GM18951 (cell line): ENCODE measurements around the gene LRRC59.

Experiments
- POLR2A ChIP-seq: IDR thresholded peaks from 4 replicates; pipeline ENCODE4 v1.6.1; 2011; ENCODE audit warnings: mild to moderate bottlenecking; ENCODE audit not compliant: insufficient read length, insufficient read depth; ENCODE audit errors: extremely low read depth
- in situ Hi-C: fragments of 300-500 bp; cut with MboI; formaldehyde crosslinking; loops from one replicate; pipeline ENCODE4 v1.12.0; 2022; ENCODE audit warnings: low sequenced_read_pairs, mixed read lengths, inconsistent platforms; ENCODE audit not compliant: unreplicated experiment

LRRC59 gene

GRCh38 chr17:50356418-50356817 lies 40.9 kb downstream of the LRRC59 start:
- TF ChIP-seq POLR2A = no peak
- in situ Hi-C loops = no loop called here

DNA sequence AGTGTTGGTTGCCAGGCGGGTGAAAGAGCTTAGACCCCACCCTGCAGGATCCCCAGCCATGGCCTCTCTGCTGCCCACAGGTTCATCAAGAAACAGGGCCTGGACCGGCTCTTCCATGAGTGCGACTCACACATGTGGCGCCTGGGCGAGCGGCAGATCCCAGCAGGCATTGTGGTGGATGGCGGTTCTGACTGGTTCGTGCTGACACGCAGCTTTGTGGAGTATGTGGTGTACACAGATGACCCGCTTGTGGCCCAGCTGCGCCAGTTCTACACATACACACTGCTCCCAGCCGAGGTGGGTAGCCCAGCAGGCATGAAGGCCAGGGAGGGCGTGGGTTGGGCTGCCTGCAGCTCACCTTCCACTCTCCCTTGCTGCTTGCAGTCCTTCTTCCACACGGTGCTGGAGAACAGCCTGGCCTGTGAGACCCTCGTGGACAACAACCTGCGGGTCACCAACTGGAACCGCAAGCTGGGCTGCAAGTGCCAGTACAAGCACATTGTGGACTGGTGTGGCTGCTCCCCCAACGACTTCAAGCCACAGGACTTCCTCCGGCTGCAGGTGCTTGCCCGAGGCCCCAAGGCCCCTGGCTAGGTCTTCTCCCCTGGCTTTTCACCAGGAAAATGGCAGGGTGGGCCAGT lies 41.5 kb downstream of the LRRC59 start:
- in situ Hi-C loops = no loop called here
- TF ChIP-seq POLR2A = no peak

DNA sequence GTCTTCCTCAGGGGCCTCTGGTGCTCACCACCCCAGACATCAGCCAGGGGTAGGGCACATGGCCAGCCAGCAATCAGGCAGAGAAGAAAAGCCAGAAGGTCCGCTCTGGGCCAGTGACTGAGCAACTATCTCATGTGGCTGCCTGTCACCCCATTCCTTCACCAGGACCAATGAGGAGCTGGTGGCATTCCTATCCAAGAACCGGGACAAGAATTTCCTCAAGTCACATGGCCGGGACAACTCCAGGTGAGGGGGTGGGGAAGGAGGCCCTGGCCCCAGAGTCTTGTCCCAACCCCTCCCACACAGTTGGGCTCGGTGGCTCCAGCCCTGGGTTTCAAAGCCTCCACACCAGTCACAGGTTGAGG lies 42.0 kb downstream of the LRRC59 start:
- in situ Hi-C loops = no loop called here
- TF ChIP-seq POLR2A = no peak

DNA sequence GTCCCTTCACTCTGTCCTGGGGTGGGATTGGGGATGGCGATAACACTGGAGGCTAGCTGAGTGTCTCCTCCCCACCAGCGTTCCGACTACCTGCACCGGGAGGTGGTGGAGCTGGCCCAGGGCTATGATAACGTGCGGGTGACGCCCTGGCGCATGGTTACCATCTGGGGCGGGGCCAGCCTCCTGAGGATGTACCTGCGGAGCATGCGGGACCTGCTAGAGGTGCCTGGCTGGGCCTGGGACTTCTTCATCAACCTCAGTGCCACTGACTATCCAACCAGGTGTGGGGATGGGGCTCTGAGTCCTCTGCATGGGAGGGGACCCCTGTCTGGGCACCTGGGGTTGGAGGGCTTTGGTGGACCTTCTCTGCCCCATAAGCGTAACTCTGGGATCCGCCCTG lies 42.5 kb downstream of the LRRC59 start:
- in situ Hi-C loops = no loop called here
- TF ChIP-seq POLR2A = no peak

DNA sequence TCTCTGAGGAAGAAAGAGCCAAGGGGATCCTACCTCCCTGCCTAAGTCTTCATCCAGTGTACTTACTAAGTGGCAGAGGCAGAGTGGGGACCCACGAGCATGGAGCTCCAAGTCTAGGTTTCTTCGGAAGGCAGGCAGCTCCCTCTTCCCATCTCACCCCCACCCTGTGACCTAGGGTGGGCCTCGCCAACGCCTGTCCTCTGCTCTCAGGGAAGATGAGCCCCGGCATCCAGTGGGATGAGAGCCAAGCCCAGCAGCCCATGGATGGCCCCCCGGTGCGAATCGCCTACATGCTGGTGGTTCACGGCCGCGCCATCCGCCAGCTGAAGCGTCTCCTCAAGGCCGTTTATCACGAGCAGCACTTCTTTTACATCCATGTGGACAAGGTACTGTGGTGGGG lies 43.1 kb downstream of the LRRC59 start:
- in situ Hi-C loops = no loop called here
- no peak for TF ChIP-seq POLR2A

DNA sequence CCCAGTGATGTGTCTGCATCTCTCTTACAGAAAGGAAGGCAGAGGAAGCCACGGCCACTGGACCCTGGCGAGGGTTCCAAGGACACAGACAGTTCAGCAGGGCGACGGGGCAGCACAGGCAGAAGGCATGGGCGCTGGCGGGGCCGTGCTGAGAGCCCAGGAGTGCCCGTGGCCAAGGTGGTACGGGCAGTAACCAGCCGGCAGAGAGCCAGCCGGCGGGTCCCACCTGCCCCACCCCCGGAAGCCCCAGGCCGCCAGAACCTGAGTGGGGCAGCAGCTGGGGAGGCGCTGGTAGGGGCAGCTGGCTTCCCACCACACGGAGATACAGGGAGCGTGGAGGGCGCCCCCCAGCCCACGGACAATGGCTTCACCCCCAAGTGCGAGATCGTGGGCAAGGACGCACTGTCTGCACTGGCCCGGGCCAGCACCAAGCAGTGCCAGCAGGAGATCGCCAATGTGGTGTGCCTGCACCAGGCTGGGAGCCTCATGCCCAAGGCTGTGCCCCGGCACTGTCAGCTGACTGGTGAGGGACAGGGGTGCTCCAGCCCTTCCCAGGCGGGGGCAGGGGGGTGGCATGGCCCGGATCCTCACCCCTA lies 43.6 kb downstream of the LRRC59 start:
- in situ Hi-C loops = no loop called here
- TF ChIP-seq POLR2A = no peak

GRCh38 chr17:50352693-50353599 lies 44.4 kb downstream of the LRRC59 start:
- TF ChIP-seq POLR2A = no peak
- in situ Hi-C loops = no loop called here

DNA sequence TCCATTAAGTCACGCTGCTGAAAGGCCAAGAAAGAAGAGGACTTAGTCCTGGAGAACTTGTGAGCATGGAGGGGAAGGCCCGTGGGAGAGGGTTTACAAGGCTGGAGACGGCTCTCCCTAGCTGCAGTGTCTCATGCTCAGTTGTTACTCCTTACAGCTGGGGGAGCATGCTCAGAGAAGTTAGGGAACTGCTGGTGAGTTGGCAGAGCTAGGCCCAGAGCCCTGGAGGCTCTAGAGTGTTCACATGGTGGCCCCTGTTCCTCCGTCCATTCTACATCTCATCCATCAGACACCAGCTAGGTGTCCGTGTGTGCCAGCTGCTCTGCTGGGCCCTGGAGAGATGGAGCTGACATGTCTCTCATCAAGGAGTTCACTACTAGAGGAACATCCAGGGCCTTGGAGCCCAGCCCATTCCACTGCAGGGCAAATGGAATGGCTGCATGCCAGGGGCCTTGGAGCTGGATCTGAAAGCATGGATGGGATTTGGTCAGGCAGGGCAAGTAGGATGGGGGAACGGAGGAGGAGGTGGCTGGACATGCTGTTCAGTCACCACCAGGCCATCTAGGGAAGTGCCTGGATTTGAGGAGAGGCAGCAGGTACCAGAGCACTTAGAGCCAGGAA lies 45.1 kb downstream of the LRRC59 start:
- TF ChIP-seq POLR2A = no peak
- in situ Hi-C loops = no loop called here

DNA sequence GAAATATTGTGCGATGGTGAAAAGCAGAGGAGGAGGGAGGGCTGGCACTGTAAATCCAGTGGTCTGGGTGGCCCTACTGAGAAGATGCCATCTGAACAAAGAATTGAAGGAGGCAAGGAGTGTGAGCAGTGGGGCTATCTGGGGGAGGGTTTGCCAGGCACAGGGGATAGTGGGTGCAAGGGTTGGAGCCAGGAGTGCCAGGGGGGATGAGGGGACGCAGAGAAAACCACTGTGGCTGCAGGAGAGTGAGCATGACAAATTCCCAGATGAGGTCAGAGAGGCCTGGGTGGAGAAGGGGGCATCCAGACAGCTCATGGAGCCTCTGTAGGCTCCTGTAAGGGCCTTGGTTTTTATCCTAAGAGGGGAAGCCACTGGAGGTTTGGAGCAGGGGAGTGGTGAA lies 46.6 kb downstream of the LRRC59 start:
- no peak for TF ChIP-seq POLR2A
- in situ Hi-C loops = no loop called here

GRCh38 chr17:50349243-50349600 lies 48.1 kb downstream of the LRRC59 start:
- no peak for TF ChIP-seq POLR2A

DNA sequence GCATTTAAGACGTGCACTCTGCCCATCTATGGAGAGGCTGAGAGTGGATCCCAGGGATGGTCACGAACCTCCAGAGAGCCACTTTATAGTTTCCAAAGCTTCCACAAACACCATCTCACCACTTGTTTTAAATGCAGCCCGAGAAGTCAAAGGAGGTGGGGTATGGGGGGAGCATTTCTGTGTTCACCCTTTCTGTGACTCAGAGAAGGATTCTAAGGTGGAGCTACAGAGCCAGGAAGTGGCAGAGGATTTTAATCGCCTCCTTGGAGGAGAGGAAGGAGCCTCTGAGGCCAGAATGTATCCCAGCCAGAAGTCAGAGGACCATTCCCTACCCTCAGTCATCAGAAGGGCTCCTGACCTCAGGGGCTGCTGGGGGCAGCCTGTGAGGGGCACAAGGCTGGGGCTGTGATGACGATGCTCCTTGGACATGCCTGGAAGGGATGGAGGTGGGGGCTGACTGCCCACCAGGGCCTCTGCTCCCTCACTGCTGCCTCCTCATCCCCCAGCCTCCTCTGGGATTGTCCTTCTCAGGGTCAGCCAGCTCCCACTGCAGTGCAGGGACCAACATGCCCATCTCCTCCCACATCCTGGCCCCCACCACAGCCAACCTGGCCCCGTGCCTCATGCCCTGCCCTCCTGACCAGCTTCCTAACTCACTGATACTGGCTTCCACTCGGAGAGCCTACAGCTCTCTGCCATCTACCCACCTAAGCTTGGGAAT lies 48.6 kb downstream of the LRRC59 start:
- no peak for TF ChIP-seq POLR2A
- in situ Hi-C loops = no loop called here

More at GRCh38 chr17:50349243-50349600, 48.1 kb downstream of the LRRC59 start:
- in situ Hi-C loops = no loop called here

DNA sequence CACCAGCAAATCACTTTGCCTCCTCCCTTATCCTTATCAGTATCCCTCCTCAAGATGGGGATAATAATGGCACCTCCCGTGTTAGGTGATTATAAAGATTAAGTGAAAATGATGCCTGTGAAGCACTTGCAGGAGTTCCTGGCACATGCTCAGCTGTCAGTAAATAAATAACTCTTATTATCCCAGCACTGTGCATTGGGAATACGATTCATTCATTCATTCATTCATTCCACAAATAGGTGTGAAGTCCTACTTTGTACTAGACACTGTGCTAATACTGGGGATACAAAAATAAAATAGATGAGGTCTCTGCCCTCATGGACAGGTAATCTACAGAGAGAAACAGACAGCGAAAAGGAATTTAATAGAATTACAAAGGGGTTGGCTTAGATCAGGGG lies 49.4 kb downstream of the LRRC59 start:
- in situ Hi-C loops = no loop called here
- no peak for TF ChIP-seq POLR2A
